Stimulated activated CD4-positive, alpha-beta T cell treated with anti-CD3 and anti-CD28 coated beads, TNF-alpha, amount 100 ng/mL, for 1 hour (primary cell): Measurements from ENCODE around the gene SLC25A21.

Source experiments
- DNase-seq, 3 donors: peaks; one replicate each; pipeline ENCODE4 v3.0.0-alpha.2; 2020; ENCODE audit warnings: low read depth in 3 of 3, low spot score in 1 of 3

The SLC25A21 gene

DNA sequence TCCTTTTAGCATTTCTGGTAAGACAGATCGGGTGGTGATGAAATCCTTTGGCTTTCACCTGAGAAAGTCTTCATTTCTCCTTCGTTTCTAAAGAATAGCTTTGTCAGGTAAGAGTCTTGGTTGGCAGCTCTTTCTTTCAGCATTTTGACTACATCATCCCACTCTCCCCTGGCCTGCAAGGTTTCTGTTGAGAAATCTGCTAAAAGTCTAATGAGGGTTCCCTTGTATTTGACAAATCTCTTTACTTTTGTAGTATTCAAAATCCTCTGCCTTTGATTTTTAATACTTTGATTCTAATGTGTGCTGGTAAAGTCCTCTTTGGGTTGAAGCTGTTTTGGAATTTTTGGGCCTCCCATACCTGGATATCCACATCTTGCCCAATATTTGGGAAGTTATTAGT lies 390.5 kb downstream of the SLC25A21 start:
- no peak for DNase-seq

DNA sequence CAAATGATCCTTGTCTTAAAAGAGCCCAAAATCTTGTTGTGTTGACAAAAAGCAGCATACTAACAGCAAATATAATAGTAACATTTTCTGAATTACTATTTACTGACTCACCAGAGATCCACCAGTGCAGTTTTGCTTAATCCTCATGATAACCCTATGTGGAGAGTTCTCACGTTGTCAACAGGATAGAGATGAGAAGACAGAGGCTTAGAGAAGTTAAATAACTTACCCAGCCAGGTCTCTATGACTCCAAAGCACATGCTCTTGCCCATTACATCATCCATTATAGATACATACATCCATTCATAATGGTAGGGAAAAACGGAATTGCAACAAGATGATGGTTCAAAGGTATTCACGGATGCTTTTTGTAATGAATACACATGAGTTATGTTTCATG lies 398.8 kb downstream of the SLC25A21 start:
- no peak for DNase-seq

DNA sequence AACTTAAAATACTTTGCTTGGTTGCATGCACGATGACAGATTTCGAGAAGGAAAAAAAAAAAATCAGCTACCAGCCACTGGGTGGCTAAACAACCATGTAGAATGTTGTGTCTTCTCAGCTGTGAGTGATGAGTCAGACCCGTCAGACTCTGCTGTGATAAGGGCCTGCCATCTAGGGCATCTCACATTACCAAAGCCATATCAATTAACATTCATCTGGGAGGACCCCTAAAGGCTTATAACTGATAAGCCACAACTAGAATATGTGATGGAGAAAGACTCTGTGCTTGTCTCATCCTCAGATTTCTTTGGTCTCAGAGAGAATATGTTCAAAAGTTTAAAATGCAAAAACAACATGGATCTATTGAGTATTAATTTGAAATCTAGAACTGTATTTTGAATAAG lies 399.3 kb downstream of the SLC25A21 start:
- DNase-seq = no peak

DNA sequence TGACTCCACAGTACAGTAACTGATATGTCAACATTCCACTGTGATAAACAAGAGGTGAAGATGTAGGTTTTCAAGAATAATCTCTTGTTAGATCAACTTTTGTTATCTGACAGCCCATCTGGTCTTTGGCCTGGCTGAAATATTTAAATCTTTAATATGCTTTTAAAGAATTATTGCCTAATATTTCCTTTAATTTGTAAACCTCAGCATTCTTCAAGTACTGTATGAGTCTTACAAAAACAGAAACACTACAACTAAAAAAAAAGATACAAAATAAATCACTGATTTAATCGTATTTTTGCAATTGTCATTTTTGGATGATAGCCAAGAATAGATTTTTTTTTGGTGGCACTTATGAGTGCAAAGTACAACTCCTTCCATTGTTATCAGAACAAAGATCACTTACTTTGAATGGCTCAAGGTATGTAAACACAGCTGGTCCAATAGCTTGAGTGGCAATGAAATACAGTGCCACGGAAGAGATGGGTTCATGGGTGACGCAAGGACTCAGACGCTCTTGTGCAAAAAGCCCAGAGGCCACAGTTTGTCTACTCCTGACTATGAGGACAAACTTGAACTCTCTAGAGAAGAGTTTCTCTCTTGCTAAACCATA lies 401.3 kb downstream of the SLC25A21 start:
- DNase-seq = no peak

DNA sequence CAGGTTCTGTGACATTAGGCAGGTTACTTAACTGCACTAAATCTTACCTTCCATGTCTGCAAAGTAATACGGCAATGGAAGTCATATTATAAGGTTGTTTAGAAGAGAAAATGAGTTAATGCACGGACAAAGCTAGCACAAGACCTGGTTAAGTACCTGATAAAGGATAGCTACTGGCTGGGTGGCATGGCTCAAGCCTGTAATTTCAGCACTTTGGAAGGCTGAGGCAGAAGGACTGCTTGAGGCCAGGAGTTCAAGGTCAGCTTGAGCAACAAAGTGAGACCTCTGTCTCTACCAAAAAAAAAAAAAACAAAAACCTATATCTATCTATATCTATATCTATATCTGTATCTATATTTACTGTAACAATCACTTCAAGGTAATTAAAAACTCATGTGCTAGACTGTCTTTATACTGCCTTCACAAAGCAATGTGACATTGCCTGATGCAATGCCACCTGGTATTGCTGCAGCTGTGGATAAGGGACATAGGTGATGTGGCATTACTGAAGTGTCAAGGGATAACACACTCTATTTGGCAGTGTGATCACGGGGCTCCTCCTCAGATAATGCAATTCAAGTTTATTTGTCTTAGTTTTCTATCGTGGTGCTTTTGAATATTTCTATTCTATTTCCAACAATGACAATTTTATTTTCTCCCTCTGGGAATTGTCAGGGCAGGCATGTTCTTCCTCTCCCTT lies 403.6 kb downstream of the SLC25A21 start:
- DNase-seq = no peak

DNA sequence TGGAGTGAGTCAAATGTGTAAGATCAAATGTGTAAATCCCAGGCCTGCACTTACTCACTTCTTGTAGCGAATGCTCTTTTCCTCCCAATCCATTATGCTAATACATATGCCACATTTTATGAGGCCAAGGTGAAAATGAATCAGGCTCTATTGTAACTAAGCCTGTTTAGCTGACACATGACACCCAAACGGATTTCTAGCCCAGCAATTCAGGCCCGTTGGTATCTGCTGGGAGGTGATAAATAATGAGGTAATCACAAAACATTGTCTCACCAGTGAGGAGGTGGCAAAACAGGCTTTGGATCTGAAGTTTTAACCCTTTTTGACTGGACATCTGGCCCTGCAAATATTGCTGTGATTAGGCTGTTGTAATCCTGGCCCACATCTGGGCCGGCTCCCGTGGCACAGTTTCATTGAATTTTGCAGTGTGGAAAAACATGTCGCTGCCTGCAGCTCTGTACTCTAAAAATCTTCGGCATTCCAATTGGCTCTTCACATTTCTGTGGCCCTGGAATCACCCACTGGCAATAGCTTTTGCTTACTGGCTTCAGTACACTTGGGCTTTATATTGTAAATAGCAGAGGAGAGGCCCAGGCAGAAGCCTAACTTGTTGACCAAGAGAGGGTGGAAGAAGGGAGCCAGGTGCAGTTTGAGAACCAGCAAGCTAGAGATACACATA lies 404.7 kb downstream of the SLC25A21 start:
- no peak for DNase-seq

DNA sequence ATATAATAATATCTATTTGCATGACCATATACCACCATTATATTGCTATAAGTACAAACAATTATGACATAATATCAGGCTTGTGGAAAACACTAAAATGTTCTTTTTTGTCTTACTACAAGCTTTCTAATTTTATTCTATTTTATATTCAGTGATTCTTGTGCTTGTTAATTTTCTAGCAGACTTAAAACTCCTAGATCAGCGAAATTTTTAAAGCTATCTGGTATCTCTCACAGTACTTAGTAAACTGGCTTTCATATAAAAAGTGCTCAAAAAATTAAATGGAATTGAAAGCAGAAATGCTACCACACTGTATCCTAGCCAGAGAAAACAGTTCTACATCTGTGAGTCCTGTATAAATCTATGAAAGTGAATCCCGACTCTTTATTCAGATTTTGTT lies 405.4 kb downstream of the SLC25A21 start:
- no peak for DNase-seq

DNA sequence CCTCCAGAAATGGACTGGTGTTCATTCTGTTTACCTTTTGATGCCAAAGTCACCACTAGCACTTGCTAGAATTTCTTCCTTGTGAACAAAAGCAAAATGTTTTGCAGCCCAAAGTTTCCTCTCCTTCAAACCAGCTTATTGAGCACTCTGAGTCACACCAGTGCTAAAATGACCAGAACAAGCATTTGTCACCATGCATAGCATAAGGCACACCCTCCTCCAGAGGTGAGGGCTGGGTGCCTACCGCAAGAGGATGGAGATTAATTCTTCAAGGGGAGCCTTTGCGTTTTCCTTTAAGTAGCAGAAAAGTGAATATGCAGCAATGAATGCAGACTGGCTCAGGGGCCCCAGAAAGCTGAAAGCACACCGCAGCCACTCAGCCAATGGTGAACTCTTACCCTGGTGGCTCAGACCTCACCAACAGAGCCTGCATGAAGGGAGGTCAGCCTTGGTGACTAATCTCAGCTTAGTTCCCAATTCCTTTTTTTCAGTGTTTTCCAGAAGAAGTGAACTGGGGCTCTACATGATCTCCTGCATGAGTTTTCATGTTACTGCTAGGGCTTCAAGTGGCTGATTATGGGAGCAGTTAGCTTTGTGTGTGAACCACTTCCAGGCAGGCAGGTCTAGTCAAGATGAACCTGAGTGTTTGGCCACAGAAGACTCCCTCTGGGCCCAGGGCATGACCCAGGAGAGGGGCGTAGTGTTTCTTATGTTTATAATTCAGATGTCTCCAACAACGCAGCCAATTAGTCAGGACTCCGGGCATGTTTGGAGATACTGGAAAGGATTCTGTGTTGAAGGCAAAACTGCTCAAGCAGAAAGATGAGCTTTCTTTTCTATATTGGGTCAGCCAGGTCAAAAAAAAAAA lies 414.4 kb downstream of the SLC25A21 start:
- DNase-seq = no peak

DNA sequence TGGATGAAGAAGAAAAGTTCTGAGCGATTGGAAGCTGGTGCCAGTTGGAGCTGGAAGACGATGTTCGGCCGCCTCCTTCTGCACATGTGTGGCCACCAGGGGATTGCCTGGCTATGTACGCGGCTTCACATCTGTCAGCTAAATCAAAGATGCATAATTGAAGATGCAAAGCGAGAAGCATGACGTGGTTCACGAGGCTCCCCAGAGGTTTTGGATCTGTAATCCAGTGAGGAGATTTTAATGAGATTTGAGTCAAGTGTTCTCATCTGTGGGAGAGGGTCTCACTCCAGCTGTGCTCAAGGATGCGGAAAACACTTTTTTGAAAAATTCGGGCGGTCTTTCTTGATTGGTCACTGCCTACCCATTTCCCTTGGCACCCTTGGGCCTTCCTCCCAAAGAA lies 416.2 kb downstream of the SLC25A21 start:
- DNase-seq = no peak

DNA sequence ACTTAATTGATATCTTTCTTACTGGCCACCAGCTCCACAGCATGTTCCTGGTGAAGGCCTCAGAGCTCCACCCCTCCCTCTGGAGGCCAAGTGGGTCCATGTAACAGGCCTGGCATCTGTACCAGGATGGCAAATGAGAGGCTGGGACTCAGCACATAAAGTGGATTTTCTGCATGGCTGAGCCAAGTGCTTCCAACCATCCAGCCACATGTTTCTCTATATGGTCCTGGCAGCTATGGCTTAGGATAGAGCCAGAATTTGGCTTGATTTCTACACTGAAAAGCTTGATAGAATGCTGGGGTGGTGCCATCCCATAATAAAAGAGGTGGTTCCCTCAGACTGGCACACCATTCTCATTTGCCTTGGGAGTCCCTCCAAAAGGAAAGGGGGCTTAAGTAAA lies 416.6 kb downstream of the SLC25A21 start:
- DNase-seq = no peak

DNA sequence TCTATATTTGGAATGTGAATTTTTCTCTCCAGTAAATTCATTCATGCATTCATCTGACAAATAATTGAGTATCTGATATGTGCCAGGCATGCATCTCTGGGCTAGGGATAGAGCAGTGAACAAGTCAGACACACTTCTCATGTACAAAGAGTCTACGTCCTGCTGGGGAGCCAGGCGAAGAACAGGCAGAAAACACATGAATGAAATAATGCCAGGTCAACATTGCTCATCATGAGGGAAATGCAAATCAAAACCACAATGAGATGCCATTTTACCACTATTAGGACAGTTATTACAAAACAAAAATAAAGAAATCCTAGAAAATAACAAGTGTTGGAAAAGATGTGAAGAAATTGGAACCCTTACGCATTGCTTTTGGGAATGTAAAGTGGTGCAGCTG lies 420.5 kb downstream of the SLC25A21 start:
- DNase-seq = no peak

DNA sequence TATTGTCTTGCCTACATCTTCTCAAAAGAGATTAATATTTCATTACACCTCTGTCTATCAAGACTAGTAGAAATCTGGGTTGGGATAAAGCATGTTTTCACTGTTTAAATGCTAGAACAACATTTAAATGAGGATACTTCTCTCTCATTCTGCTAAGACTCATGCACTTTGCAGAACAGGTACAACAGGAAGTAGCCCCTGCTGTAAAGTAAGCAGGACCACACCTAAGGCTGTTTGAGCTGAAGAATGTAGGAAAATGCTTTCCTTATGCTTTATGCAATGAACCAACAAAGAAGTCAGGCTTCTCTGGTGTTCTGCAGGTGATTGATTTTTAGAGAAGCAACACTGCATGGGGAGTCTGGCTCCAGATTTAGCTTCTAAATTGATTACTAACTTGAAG lies 421.3 kb downstream of the SLC25A21 start:
- DNase-seq = no peak

DNA sequence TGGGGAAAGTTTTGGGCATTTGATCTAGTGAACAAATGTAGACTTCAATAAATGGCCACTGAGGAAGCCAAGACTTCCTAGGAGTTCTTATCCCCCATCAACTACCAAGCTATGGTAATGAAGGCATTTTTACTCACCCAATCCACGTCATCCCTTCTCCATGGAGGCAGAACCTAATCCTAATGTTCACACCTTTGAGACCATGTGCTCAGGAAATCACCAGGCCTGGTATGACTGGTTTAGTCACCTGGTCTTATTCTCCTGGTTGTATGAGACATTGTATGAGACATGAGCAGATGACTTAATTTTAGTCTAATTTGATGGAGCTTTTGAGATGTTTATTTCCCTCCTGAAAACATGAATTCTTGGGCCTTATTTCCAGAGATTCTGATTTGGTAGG lies 422.2 kb downstream of the SLC25A21 start:
- no peak for DNase-seq

DNA sequence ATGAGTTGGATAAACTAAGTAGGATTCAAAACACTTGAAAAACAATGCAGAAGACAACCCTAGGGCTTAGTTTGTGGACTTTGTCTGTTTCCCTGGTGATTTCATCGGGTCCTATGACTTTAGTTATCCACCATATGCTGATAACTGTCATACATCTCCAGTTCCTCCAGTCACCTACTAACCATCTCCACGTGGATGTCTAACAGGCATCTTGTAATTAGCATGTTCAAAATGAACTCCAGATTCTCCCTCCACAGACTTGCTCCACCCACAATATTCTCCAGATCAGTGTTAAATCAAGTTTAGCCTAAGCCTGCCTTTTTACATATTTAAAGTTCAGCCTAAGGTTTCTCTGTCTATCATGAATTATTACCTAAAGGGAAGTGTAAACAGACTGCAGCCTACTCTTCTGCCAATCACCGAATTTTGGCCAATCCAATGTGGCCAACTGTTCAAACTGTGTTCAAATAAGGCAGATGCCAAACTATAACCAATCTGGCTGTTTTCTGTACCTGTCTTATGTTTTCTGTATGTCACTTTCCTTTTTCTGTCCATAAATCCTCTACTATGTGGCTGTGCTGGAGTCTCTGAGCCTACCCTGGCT lies 423.7 kb downstream of the SLC25A21 start:
- DNase-seq = no peak

DNA sequence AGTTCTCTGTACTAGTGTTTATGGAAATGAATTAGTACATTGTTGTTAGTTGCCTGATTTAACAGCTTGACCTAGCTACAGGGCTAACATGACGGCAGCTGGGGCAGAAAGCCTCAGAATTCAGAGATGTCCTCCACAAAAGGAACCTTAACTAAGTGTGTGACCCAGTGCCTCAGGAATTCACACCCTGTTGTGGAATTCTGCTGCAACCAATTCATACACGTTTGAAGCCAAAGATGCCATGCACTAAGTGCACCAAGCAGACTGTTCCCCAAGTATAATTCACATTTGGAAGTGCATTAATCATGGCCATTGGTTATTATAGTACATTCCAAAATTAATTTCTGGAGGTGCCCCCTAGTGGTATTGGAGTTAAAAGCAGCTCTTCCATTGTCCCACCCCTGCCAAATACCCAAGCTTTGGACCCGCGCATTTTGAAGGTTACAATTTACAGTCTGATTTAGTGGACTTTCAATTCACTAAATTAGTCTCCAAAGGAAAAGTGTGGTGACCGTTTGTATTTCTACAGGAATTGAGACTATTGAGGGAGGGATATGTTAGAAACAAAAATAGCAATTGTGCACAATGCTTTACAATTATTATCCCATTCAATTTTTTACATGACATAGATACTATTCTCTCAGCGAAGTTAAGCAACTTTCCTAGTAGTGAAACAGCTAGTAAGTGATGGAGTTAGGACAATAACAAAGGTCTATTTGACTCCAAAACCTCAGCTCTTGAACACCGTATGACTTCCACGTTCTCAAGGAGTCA lies 424.8 kb downstream of the SLC25A21 start:
- DNase-seq = no peak

DNA sequence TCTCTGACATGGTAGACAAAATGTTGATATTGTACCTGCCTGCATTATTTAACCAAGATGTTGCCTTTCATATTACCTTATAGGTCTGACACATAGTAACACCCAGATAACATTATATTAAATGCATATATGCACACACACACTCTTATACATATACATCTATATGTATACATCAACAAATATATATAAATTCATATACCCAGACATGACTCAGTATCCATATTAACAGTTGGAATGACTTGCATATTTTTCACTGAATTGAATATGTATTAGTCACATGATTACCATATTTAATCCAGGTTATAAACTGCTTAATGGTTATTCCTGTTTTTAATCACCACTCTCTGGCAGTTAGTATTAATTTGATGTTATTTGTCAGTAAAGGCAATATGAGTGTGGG lies 425.5 kb downstream of the SLC25A21 start:
- DNase-seq = no peak

DNA sequence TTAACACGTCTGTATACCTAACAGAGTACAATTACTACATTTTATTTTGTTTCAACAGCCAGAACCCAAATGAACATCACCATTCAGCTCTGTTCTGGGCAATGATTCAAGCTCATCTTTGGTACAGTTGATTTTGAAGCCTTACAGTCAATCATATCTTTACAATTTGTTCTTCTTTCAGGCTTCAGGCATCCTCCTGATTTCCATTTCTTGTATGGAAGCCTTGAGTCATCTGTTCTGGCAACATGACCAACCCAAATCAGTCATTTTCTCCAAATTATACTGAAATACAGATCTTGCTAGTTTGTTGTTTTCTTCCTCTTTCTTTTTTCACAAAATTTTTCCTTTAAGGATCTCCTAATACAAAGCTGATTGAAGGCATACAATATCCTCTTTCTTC lies 430.5 kb downstream of the SLC25A21 start:
- DNase-seq = no peak

DNA sequence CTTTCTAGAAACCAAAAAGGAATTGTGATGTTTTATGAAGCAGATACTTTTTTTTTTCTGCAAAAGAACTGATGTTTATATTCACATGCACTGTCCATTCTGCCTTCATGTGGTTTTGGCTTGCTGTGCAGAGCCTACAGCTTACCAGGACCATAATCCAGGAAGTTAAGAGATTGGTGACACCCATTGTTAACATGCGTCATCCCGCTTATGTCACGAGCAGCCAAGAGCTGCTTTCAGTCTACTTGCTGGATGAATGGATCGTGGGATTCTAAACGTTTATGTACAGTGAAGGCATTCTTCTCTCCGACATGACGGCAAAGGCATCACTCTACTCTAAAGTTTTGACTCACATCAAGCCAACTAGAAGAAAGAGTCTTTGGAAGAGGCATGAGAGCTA lies 434.1 kb downstream of the SLC25A21 start:
- no peak for DNase-seq

DNA sequence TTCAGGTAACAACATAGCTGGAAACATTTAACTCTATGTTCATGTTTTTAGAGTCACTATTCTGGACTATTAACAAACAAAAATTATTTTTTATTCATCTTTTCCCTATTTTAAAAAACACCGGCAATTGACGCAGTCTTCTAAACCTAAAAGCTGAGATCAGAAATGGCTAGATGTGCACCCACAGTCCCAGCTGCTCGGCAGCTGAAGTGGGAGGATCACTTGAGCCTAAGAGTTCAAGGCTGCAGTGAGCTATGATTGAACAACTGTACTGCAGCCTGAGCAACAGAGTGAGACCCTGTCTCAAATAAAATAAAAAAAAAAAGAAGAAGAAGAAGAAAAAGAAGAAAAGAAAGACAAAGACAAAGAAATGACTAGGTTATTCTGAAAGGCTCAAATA lies 446.3 kb downstream of the SLC25A21 start:
- DNase-seq = no peak

DNA sequence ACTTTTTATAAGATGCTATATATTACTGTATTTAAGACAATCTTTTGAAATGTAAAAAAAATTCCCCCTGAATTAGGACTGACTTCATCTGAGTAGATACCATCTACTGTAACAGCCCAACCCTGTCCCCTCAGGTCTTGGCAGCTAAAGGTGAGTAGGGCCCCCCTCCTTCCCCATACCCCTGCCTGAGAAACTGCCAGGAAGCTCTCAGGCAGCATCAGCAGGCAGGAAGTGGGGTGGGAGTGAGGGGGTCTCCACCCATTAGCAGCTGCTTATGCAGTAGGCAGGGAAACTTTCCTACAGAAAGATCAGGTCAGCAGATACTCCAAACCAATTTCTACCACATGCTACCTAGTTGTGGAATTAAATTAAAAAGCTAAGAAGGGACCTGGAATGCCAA lies 448.2 kb downstream of the SLC25A21 start:
- no peak for DNase-seq

DNA sequence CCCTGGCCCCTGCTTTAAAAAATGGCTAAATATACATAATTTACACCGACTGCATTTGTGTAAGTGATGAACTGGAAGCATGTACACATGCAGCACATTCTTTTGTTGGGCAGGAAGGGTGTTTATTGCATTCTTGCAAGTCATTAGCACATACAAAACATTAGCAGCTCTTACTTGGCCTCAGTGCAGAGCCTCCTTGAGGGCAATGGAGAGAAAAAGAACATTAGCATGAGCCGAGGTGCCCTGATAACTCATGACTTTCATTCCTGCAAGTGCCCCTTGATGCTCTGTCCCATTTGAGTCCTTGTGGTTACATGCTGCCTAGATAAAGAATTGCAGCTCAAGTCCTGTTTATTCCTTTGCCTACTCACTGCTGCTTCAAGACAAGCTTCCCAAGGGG lies 448.9 kb downstream of the SLC25A21 start:
- DNase-seq = no peak
